ENCODE data around the gene SLC6A17. TPM values are rescaled to one million over a fixed set of nuclear protein-coding genes. Genes with fewer than 3 reads are reported as not detected.

Gene SLC6A17
- total RNA-seq, 6 experiments from 2014 or later, result not detected

GRCh38 chr1:110111081-110111480 lies 39.2 kb upstream of the SLC6A17 start:
- Histone ChIP-seq H3K4me1 (no peaks in the 10 kb centered on the region), H3K36me3 (no peaks in the 10 kb centered on the region), H3K27ac (no peak overlapping the region), H3K27me3 (no peaks in the 10 kb centered on the region), H3K4me3 (no peak overlapping the region), H3K9me3 (no peaks in the 10 kb centered on the region)
- no peak for DNase-seq
- WGBS (ENCODE audit: insufficient coverage, low coverage, low lambda C conversion rate, missing lambda C conversion rate), result no CpG with 5 or more reads among the region's 4 CpGs
- TF ChIP-seq CTCF (IDR thresholded peaks at IDR 0.05) (no peak), POLR2A (IDR thresholded peaks at IDR 0.05) (no peak)
- no peak for ATAC-seq
- intact Hi-C loops (cut with DNase I), result no loop called here

- ATAC-seq, result no peak
- intact Hi-C loops (cut with DNase I), result no loop called here
Observed at GRCh38 chr1:110112143-110112542, 38.2 kb upstream of the SLC6A17 start, which contains the start of gene UBL4B. Gene UBL4B (plus strand): TSS chr1:110112443. CDS start chr1:110112535, 92 bp downstream.

GRCh38 chr1:110112656-110113055 lies 37.6 kb upstream of the SLC6A17 start:
- WGBS (ENCODE audit: insufficient coverage, low coverage, low lambda C conversion rate, missing lambda C conversion rate), result 68% methylated on average over 6 of the region's 9 CpGs
- Histone ChIP-seq H3K9me3 (no peaks in the 10 kb centered on the region), H3K27me3 (no peaks in the 10 kb centered on the region), H3K36me3 (no peaks in the 10 kb centered on the region), H3K4me1 (no peaks in the 10 kb centered on the region), H3K27ac (no peak overlapping the region), H3K4me3 (no peak overlapping the region)
- no peak for DNase-seq
- intact Hi-C loops (cut with DNase I), result no loop called here
- no peak for ATAC-seq
- TF ChIP-seq CTCF (IDR thresholded peaks at IDR 0.05) (no peak), POLR2A (IDR thresholded peaks at IDR 0.05) (no peak)

More at GRCh38 chr1:110112143-110112542, 38.2 kb upstream of the SLC6A17 start, which contains the start of gene UBL4B:
- no peaks in the 10 kb centered on the region for H3K36me3 ChIP-seq
- no peak within 1 kb of the TSS for H3K4me3 ChIP-seq
- DNase-seq, result no peak
- TF ChIP-seq CTCF (IDR thresholded peaks at IDR 0.05) (no peak), POLR2A (IDR thresholded peaks at IDR 0.05) (no peak)
- H3K9me3 ChIP-seq, result no peaks in the 10 kb centered on the region
- H3K27ac ChIP-seq, result no peak within 1 kb of the TSS
- H3K4me1 ChIP-seq, result no peaks in the 10 kb centered on the region
- 81% methylated on average over 3 of the region's 5 CpGs for WGBS (ENCODE audit: insufficient coverage, low coverage, low lambda C conversion rate, missing lambda C conversion rate)
- H3K27me3 ChIP-seq, result no peaks in the 10 kb centered on the region

GRCh38 chr1:110113551-110113950 lies 36.7 kb upstream of the SLC6A17 start:
- Histone ChIP-seq H3K36me3 (no peaks in the 10 kb centered on the region), H3K27ac (no peak overlapping the region), H3K4me3 (no peak overlapping the region), H3K27me3 (no peaks in the 10 kb centered on the region), H3K4me1 (no peaks in the 10 kb centered on the region), H3K9me3 (no peaks in the 10 kb centered on the region)
- no peak for ATAC-seq
- intact Hi-C loops (cut with DNase I), result no loop called here
- DNase-seq, result no peak
- TF ChIP-seq POLR2A (IDR thresholded peaks at IDR 0.05), result no peak
- TF ChIP-seq CTCF (IDR thresholded peaks at IDR 0.05), result no peak
- 76% methylated on average over 2 of the region's 5 CpGs for WGBS (ENCODE audit: insufficient coverage, low coverage, low lambda C conversion rate, missing lambda C conversion rate)

- H3K27me3 ChIP-seq, result no peaks in the 10 kb centered on the region
- 69% methylated on average over 2 of the region's 5 CpGs for WGBS (ENCODE audit: insufficient coverage, low coverage, low lambda C conversion rate, missing lambda C conversion rate)
- H3K9me3 ChIP-seq, result no peaks in the 10 kb centered on the region
- H3K36me3 ChIP-seq, result no peaks in the 10 kb centered on the region
- intact Hi-C loops (cut with DNase I), result no loop called here
- TF ChIP-seq POLR2A (IDR thresholded peaks at IDR 0.05) (no peak), CTCF (IDR thresholded peaks at IDR 0.05) (no peak)
- H3K27ac ChIP-seq, result no peak overlapping the region
- H3K4me1 ChIP-seq, result no peaks in the 10 kb centered on the region
- peak in 1 of 3 donors; percentile 16 for DNase-seq
- no peak overlapping the region for H3K4me3 ChIP-seq
- no peak for ATAC-seq
Observed at GRCh38 chr1:110114173-110114572, 36.1 kb upstream of the SLC6A17 start.

Data from right lobe of liver (tissue), 6 donors.